ENCODE results near the gene GNAI1.

Gene GNAI1

DNA sequence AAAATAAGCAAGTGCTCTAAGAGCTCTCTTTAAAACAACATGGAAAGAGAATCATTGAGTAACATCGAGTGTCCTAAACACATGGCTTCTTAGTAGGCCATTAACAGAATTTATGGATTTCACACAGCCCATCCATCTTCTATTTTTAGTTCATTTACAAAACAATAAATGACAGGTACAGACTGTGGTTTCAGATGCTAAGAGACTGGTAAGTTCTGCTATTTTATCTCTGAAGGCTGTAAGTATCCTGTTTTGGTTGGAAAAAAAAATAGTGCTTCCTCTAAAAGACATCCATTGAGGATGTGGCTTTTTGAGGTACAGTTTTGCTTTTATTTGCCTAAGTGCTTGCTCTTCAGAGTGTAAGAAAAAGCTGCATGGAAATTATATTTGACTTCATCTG lies 27.4 kb upstream of the GNAI1 start:
- H3K27ac ChIP-seq, result no peak overlapping the region
- POLR2A ChIA-PET (ENCODE audit: low non-redundant PET), result no interaction called here
- CTCF ChIA-PET, result interaction anchor here (0.7 kb wide), 1 partner anchor 8 kb away, joined by 3 read pairs; no protein-coding TSS in a partner anchor
- TF ChIP-seq, protein P1, sequence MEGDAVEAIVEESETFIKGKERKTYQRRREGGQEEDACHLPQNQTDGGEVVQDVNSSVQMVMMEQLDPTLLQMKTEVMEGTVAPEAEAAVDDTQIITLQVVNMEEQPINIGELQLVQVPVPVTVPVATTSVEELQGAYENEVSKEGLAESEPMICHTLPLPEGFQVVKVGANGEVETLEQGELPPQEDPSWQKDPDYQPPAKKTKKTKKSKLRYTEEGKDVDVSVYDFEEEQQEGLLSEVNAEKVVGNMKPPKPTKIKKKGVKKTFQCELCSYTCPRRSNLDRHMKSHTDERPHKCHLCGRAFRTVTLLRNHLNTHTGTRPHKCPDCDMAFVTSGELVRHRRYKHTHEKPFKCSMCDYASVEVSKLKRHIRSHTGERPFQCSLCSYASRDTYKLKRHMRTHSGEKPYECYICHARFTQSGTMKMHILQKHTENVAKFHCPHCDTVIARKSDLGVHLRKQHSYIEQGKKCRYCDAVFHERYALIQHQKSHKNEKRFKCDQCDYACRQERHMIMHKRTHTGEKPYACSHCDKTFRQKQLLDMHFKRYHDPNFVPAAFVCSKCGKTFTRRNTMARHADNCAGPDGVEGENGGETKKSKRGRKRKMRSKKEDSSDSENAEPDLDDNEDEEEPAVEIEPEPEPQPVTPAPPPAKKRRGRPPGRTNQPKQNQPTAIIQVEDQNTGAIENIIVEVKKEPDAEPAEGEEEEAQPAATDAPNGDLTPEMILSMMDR (conservative IDR thresholded peaks at IDR 0.05; ENCODE audit: low read depth), result no peak
- no peak for DNase-seq (ENCODE audit: low spot score)

DNA sequence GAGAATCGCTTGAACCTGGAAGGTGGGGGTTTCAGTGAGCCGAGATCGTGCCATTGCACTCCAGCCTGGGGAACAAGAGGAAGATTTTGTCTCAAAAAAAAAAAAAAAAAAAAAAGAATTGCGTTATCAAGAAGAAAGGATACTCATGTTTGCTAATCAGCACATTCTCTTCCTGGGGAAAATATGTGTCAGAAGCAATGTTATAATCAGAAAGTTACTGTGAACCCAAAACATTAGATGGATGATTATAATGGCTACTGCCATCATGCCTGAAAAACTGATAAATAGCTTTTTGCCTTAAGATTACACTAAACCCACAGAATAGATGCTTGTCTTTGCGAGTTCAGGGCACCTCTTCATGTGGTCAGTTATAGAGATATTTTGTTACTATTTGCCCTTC lies 24.3 kb upstream of the GNAI1 start:
- DNase-seq (ENCODE audit: low spot score), result no peak
- TF ChIP-seq, protein P1 (conservative IDR thresholded peaks at IDR 0.05; ENCODE audit: low read depth), result no peak
- POLR2A ChIA-PET (ENCODE audit: low non-redundant PET), result no interaction called here
- CTCF ChIA-PET, result interaction anchor here (0.6 kb wide), 1 partner anchor 458 kb away, joined by 3 read pairs; no protein-coding TSS in a partner anchor
- H3K27ac ChIP-seq, result no peak overlapping the region

DNA sequence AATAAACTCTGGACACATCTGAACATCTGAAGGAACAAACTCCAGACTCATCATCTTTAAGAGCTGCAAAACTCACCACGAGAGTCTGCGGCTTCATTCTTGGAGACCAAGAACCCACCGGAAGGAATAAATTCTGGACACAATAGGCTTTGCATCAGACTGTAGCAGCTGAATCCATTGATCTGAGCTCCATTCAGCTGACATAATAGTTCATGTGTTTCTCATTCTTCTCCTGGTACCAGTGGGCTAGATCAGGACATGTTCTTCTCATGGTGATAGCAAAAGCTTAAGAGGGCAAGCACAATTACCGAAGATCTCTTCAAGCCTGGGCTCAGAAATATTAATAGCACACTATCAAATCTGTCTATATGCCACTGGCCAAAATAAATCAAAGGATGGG lies 20.5 kb upstream of the GNAI1 start:
- ChIA-PET POLR2A (ENCODE audit: low non-redundant PET) (no interaction called here), CTCF (interaction anchor here (0.6 kb wide), 1 partner anchor 101 kb away, joined by 3 read pairs; no protein-coding TSS in a partner anchor)
- TF ChIP-seq, protein P1 (conservative IDR thresholded peaks at IDR 0.05; ENCODE audit: low read depth), result no peak

DNA sequence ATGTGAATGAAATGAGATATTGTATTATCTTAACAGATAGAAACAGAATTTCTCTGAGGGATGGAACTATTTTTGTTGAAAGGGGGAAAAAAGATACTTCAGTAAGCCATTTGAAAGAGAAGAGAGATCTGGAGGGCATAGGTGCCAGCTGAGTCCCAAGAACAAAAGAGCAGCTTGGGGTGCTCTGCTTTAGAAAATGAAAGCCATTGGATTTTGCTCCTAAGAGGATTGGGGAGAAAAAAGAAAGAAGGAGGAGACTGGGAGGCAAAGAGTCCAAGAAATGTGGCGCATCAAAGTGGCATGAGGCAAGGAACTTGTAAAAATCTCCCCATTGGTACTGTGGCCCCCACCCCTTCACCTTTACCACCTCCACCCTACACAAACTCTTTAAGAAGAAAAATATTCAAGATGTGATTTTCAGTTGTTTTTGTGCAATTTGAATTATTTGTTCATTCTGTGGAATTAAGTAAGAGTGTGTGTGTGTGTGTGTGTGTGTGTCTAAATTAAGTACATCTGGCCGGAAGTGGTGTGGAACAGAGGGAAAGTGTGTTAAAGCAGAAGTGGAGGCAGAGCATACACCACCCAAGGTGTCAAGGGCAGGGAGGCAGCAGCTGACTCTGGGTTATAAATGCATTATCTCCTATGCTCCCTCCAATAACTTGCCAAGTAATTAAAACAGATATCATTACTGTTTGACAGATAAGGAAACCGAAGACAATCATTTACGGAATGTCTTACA lies 9.9 kb upstream of the GNAI1 start:
- ChIA-PET CTCF (no interaction called here), POLR2A (ENCODE audit: low non-redundant PET) (no interaction called here)
- TF ChIP-seq, protein P1 (conservative IDR thresholded peaks at IDR 0.05; ENCODE audit: low read depth), result no peak
- DNase-seq (ENCODE audit: low spot score), result no peak
- H3K27ac ChIP-seq, result no peak overlapping the region

More for the DNA sequence above, 20.5 kb upstream of the GNAI1 start:
- no peak overlapping the region for H3K27ac ChIP-seq
- DNase-seq (ENCODE audit: low spot score), result no peak

DNA sequence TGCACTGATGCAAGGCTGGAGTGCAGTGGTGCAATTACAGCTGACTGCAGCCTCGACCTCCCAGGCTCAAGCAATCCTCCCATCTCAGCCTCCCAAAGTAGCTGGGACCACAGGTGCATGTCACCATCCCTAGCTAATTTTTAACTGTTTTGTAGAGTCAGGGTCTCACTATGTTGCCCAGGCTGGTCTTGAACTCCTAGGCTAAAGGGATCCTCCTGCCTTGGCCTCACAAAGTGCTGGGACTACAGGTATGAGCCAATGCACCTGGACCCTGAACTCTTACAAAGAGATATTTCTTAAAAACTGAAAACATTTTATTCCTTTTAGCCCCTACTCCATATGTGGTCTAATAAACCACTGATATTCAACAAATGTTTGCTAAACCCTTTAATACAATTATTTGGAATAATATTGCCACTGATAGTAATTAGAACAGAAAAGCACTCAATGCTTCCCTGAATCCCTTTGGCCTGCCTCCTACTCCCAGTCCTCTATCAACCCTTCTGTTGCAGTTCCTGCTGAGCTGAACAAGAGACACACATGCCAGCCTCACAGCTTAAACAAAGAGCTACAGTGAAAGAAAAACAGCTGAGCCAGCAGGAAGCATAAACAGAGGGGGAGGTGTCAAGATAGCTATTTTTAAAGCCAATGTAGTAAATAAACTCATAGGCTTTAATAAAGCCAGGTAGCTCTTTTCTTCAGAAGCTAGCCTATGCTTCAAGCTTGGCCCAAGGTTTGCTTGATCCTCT lies 7.0 kb upstream of the GNAI1 start:
- POLR2A ChIA-PET (ENCODE audit: low non-redundant PET), result no interaction called here
- TF ChIP-seq, protein P1 (conservative IDR thresholded peaks at IDR 0.05; ENCODE audit: low read depth), result no peak
- H3K27ac ChIP-seq, result no peak overlapping the region
- CTCF ChIA-PET, result no interaction called here
- DNase-seq (ENCODE audit: low spot score), result no peak

DNA sequence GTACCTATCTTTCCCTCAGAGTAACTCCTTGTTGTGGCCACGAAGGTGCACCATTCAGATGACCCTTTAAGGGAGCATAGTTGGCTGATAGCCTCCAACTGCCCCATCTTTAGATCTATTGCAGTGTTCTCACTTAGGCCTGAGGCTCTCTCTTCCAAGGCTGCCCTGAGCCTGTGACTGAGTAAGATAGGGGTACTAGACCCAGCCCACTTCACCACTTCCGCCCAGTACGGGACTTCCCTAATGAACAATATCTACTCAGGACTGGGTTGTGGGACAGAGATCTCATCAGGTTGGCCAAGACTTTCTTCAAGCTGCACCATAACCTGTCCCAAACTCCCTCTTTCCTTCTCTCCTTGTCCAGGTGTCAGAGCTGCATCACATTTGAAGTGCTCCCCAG lies 5.7 kb upstream of the GNAI1 start:
- ChIA-PET POLR2A (ENCODE audit: low non-redundant PET) (no interaction called here), CTCF (no interaction called here)
- TF ChIP-seq, protein P1 (conservative IDR thresholded peaks at IDR 0.05; ENCODE audit: low read depth), result no peak
- DNase-seq (ENCODE audit: low spot score), result no peak
- H3K27ac ChIP-seq, result no peak overlapping the region
